ENCODE data around the gene IL1F10.

IL1F10 gene

GRCh38 chr2:113058998-113059960 lies 8.5 kb upstream of the IL1F10 start, which contains the start of gene IL36RN:
Gene IL36RN, plus strand, starts transcription at chr2:113059198. Its CDS starts 241 bp downstream, at chr2:113059439.
- TF ChIP-seq CTCF (IDR thresholded peaks at IDR 0.05; ENCODE audit: low read depth, low read length), result no peak
- no peak within 1 kb of the TSS for H3K4me3 ChIP-seq (ENCODE audit: low read depth, low read length)
- H3K27ac ChIP-seq, result no peak within 1 kb of the TSS
- H3K9me3 ChIP-seq (ENCODE audit: severe bottlenecking), result peaks cover 10% of the 10 kb centered on the region
- no peak for DNase-seq
- H3K27me3 ChIP-seq (ENCODE audit: insufficient read depth, low read depth, severe bottlenecking), result no peaks in the 10 kb centered on the region
- no peaks in the 10 kb centered on the region for H3K36me3 ChIP-seq

GRCh38 chr2:113060396-113060795 lies 7.4 kb upstream of the IL1F10 start:
- H3K27me3 ChIP-seq (ENCODE audit: insufficient read depth, low read depth, severe bottlenecking), result no peaks in the 10 kb centered on the region
- H3K4me3 ChIP-seq (ENCODE audit: low read depth, low read length), result no peak overlapping the region
- H3K36me3 ChIP-seq, result no peaks in the 10 kb centered on the region
- H3K27ac ChIP-seq, result no peak overlapping the region
- peaks cover 3% of the 10 kb centered on the region for H3K9me3 ChIP-seq (ENCODE audit: severe bottlenecking)
- TF ChIP-seq CTCF (IDR thresholded peaks at IDR 0.05; ENCODE audit: low read depth, low read length), result no peak
- no peak for DNase-seq

- H3K27ac ChIP-seq, result no peak overlapping the region
- H3K36me3 ChIP-seq, result no peaks in the 10 kb centered on the region
- no peak overlapping the region for H3K4me3 ChIP-seq (ENCODE audit: low read depth, low read length)
- TF ChIP-seq CTCF (IDR thresholded peaks at IDR 0.05; ENCODE audit: low read depth, low read length), result no peak
- H3K27me3 ChIP-seq (ENCODE audit: insufficient read depth, low read depth, severe bottlenecking), result no peaks in the 10 kb centered on the region
- no peak for DNase-seq
- H3K9me3 ChIP-seq (ENCODE audit: severe bottlenecking), result peaks cover 2% of the 10 kb centered on the region
These were observed 7.0 kb upstream of the IL1F10 start for GRCh38 chr2:113060796-113061195.

GRCh38 chr2:113061241-113061640 lies 6.5 kb upstream of the IL1F10 start:
- H3K27ac ChIP-seq, result no peak overlapping the region
- no peak for DNase-seq
- no peaks in the 10 kb centered on the region for H3K9me3 ChIP-seq (ENCODE audit: severe bottlenecking)
- H3K36me3 ChIP-seq, result no peaks in the 10 kb centered on the region
- no peaks in the 10 kb centered on the region for H3K27me3 ChIP-seq (ENCODE audit: insufficient read depth, low read depth, severe bottlenecking)
- no peak overlapping the region for H3K4me3 ChIP-seq (ENCODE audit: low read depth, low read length)
- no peak for TF ChIP-seq CTCF (IDR thresholded peaks at IDR 0.05; ENCODE audit: low read depth, low read length)

GRCh38 chr2:113061896-113062770 lies 5.6 kb upstream of the IL1F10 start:
- Histone ChIP-seq H3K27ac (no peak overlapping the region), H3K9me3 (ENCODE audit: severe bottlenecking) (no peaks in the 10 kb centered on the region), H3K4me3 (ENCODE audit: low read depth, low read length) (no peak overlapping the region), H3K27me3 (ENCODE audit: insufficient read depth, low read depth, severe bottlenecking) (no peaks in the 10 kb centered on the region), H3K36me3 (no peaks in the 10 kb centered on the region)
- TF ChIP-seq CTCF (IDR thresholded peaks at IDR 0.05; ENCODE audit: low read depth, low read length), result no peak
- no peak for DNase-seq

Measured in WERI-Rb-1 (cell line).